UCSD-AML1 (cell line): ENCODE measurements around the gene AK5.

Experiments used
- DNase-seq: peaks from one replicate; lab custom pipeline; 2025; ENCODE audit not compliant: unreplicated experiment; lab: John Stamatoyannopoulos, UW

The AK5 gene, protein sequence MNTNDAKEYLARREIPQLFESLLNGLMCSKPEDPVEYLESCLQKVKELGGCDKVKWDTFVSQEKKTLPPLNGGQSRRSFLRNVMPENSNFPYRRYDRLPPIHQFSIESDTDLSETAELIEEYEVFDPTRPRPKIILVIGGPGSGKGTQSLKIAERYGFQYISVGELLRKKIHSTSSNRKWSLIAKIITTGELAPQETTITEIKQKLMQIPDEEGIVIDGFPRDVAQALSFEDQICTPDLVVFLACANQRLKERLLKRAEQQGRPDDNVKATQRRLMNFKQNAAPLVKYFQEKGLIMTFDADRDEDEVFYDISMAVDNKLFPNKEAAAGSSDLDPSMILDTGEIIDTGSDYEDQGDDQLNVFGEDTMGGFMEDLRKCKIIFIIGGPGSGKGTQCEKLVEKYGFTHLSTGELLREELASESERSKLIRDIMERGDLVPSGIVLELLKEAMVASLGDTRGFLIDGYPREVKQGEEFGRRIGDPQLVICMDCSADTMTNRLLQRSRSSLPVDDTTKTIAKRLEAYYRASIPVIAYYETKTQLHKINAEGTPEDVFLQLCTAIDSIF

DNA sequence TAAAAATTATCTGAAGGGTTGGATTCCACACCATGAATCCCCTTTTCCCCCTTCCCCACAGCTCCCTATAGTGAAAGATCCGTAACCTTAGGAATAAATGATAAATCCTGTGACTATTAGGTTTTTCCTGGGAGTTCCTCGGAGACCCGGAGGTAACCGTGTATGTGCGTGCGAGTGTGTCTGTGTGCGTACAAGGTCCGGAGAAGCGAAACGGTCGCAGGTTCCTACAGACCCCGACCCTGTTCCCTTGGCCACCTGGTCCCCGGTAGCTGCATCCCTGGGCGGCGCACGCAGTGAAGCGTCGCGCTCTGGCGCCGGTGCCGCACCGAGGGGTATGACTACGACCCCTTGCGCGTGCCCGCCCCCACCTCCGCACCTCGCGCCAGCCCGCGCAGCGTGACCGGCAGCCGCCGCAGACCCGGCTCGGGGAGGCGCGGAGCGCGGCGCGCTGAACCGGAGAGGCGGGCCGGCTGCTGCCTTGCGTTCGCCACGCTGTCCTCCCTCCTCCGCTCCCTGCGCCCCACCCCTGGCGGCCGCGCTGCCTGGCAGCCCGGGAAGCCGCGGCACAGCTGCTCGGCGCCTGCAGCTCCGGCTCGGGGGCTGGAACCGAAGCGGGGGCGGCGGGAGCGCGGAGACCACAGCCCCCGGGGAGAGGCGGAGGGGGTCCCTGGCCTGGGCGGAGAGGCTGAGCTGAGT, at the start of gene AK5:
Gene AK5 (plus strand): TSS at position 529 of the 696 bp plus-strand sequence. CDS start 295 bp downstream, outside the sequence.
- peak; percentile 37 for DNase-seq

DNA sequence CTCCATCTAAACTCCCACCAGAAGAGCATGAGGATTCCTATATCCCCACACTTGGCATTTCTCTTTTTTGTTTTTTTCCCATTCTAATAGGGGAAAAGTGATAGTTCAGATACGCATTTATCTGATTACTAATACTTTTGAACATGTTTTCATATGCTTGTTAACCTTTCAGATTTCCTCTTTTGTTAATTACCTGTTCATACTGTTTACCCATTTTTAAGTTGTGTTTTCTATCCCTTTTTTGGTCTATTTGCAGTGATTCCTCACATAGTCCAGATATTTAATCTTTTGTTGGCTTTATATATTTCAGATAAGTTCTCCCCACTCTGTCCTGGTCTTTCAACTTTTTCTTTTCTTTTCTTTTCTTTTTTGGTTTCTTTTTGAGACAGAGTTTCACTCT, 49.0 kb upstream of the AK5 start:
- DNase-seq: no peak

DNA sequence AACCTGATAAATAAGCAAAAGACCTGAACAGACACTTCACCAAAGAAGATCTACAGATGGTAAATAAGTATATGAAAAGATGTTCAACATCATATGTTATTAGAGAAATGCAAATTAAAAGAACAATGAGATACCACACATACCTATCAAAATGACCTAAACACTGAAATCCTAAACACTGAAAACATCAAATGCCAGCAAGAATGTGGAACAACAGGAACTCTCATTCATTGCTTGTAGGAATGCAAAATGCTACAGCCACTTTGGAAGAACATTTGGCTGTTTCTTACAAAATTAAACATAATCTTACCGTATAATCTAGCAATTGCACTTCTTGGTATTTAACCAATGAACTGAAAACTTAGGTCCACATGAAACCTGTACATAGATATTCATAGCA, 47.7 kb upstream of the AK5 start:
- DNase-seq: no peak

DNA sequence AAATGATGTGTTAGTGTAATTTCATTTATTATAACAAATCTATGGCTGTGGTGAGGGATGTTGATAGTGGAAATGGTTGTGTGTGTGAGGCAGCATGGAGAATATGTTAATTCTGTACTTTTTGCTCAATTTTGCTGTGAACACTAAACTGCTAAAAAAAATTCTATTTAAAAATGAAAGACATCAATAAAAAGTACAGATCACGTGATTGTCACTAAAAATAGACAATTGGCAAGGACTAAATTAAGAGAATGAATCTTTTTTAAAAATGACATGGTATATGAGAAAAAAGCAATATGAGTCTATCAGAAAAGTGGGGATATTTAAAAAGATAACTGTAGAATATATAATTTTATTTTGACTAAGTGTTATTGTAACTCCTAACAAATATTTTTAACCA, 46.9 kb upstream of the AK5 start:
- DNase-seq: no peak

DNA sequence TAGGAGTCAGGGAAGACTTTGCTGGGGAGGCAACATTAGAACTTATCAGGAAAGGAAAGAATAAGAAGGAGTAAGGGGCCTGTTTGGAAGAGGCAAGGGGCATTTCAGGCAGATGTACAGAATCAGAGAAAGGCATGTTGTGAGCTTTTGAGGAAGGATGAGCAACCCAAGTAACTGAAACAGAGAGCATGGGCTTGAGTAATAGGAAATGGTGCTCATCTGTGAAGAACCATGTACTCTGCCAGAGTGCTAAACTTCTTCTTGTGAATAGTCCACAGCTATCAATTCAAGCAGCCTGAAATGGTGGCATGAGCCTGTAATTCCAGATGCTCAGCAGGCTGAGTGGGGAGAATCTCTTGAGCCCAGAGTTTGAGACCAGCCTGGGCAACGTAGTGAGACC, 43.4 kb upstream of the AK5 start:
- DNase-seq: no peak

DNA sequence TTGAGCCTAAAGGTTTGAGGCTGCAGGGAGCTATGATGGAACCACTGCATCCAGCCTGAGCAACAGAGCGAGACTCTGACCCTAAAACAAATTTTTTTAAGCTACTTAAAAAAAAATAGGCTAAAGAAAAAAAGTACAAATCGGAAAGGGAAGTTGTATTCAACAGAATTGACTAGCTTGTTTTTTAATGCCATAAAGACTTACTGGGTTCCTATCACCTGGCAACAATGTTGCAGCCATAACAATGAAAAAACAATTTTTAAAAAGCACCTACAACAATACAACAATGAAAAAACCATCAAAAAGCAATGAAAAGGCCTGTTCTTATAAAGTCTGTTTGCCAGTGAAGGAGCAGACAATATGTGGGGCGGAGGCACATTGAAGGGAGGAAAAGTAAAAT, 42.5 kb upstream of the AK5 start:
- DNase-seq: no peak

DNA sequence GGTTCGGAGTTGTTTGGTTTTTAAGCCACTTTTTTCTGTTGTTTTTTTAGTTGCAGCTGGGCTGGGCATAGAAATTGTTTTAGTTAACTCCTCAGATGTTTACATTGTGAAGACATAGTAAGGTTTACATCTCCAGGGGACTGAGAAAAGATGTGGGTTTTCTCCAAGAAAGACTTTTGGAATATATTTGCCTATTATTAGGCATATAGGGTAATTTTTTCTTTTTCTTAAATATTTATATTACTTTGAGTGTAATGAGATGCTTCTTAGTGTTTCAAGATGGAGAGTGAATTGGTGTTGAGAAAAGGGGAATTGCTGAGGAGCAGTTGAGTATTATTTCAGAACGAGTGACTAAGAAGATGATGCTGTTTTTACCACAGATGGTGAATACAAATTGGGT, 36.0 kb upstream of the AK5 start:
- DNase-seq: no peak

DNA sequence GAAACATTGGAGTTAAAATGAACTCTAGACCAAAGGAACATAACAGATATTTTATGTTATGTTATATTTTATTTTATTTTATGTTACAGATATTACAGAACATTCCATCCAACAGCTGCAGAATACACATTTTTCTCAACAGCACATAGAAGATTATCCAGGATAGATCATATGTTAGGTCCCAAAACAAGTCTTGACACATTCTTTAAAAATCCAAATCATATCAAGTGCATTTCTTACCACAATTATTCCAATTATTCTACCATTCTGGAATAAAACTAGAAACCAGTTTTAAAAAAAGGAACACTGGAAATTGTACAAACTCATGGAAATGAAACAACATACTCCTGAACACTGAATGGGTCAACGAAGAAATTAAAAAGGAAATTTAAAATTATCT, 31.7 kb upstream of the AK5 start:
- no peak for DNase-seq

DNA sequence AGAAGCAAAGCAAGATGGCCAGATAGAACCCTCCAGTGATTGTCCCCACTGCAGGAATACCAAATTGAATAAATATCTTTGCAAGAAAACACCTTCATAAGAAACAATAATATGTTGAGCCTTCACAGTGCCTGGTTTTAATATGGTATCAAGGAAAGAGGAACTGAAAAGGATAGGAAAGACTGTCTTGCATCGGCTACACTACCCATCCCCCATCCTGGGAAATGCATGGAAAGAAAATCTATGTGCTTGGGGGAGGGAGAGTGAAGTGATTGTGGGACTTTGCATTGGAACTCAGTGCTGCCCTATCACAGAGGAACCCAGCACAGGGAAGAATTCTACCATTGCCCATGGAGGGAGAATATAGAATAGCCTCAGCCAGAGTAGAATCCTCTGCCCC, 28.6 kb upstream of the AK5 start:
- DNase-seq: no peak

DNA sequence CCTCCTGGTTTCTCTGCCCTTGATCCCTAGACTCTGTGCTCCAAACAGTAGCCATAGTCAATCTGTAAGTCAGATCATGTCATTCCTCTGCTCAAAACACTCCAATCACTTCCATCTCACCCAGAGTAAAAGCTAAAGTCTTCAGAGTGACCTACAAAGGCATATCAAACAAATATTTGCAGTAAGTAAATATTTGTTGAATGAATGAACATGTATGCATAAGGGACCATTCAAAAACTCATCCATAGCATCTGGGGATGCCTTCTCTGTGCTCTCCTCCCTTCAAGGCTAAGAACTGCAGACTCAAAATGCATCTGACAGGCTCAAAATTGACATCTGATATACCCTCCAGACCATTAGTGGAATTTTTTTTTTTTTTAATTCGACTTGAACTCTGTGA, 18.1 kb upstream of the AK5 start:
- DNase-seq: no peak

DNA sequence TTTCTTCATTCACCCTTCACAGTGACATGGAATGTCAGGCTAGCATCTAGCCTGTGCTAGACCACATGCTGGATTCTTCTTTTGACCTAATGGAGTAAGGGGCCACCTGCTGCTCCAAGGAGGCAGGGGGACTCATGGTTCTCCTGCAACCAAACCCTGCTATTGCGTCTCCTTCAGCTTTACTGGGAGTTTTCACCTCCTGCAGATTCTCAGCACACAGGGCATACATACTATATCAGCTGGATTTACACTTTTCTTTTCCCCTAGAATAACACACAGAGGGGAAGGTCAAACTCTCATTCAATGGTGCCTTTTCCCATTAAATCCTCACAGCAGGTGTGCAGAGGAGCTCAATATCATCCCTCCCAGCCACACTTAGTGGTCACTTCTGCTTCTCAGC, 16.6 kb upstream of the AK5 start:
- no peak for DNase-seq

DNA sequence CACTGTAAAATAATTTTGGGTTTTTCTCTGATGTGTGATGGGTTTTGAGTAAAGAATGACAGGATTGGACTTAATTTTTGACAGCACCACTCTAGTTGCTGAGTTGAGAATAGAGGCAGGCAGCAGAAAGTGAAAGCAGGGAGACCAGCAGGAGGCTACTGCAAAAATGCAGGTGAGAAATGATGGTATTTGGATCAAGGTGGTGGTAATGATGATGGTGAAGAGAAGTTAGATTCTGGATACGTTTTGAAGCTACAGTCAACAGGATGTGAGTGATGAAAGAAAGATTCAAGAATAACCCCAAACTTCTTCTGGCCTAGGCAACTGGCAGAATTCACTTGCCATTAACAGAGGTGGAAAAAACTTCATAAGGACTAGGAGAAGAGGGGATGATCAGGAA, 14.8 kb upstream of the AK5 start:
- DNase-seq: no peak

DNA sequence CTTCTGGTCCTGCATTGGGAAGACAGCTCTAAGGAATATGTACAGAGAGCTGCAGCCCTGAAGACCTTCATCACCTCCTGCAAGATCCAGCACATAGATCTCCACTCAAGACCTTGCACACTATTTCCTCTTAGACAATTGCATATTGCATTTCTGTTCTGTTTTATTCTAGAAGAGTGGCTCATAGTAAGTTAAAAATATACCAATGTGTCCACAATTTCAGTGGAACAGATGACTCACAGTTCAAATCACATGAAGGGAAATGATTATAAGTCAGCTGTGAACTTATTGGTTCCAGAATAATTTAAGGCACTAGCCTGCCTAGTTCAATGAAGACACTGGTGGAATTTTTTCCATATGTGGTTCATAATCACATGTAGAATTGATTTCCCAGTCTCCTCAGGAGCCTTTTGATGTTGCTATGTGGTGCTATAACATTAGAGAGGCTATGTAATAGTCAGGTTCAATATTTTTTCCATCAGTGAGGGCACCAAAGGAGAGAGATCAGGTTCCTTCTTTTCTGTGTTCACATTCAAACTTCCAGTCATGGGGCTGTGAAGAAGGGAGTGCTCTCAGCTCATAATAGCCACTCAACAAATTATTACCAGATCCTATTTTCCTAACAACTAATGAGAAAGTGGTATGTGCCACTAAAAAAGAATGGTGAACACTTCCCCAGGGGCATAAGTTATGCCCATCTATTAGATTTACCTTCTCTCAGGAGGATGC, 9.8 kb upstream of the AK5 start:
- no peak for DNase-seq

DNA sequence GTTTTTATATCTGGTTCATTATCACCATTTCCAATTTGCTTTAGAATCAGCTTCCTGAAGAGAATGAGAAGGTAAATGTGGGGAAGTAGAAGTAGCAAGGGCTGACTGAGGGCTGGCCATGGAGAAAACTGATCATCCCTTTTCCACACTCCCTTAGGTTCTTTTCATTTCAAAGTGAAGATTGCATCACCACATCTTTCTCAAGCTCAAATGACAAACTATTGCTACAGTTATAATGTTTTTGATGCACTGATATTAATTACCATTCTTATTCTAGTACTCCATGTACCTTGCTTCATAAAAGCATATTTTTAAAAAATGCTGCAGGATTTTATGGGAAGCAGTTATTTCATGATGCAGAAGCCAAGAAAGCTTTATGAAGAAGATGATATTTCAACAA, 7.9 kb upstream of the AK5 start:
- DNase-seq: no peak

DNA sequence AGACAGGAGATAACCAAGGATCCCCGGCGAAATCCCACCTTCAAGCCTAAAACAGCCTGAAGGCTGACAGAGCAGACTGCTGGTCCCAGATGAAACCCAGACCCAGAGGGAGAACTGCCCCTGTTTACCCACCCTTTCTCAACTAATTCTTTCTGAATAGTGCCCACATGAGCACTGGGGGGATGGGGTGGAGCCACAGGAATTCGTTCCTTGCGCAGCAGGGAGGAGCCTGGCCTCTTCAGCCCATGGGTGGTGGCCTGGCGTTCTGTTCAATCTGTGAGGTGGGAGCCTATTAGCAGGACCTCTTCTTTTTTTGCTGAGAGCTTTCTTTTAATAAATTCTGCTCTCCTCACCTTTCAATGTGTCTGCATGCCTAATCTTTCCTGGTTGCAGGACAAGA, 6.6 kb upstream of the AK5 start:
- no peak for DNase-seq

DNA sequence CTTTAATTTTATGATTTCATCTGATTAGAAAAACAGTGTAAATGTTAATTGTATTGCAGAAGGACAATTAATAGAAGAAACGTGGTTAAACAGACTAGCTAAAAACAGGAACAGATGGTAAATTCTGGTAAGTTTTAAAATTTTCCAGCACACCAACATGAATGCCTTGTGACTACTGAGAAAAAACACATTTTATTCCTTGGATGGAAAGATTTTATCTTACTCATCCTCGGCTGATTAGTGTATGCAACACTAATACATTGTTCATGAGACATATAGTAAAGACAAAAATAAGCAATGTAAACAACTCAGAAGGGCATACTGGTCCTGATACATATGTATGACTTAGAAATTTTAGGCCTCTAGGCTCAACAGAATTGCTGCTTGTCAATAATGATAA, 4.9 kb upstream of the AK5 start:
- DNase-seq: no peak

DNA sequence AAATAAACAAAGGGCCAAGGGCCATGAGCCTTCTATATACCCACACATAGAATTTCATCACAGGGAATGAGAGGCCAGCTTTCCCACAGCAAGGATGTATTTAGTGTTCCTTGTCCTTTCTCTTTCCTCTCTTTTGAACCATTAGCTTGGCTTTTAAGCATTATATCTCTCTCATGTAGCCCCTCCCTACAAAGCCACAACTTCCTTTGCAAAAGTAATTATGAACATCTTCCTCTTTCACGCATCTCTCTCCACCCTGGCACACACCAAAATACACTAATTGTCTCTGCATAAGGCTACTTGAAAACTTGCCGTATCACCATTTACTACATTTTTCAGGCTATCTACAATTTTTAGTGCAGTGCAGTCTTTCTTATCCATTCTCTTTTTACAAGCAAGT, 1.9 kb upstream of the AK5 start:
- no peak for DNase-seq

DNA sequence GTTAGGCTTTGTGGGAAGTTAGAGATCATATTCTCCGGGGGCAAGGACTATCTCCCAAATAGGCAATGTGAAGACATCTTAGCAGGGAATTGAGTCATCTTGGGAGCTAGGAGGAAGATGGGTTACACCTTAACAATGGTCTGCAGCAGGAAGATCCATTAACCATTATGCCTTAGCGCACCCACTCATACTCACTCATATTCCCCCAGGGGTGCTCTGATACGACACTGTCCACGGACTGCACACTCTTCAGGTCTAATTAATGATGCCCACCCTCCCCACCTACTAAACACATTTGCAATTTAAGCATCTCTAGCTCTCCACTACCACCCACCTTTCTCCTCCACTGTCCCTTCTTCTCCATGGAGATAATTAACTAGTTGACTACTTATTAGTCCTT, 857 bp upstream of the AK5 start:
- DNase-seq: no peak

DNA sequence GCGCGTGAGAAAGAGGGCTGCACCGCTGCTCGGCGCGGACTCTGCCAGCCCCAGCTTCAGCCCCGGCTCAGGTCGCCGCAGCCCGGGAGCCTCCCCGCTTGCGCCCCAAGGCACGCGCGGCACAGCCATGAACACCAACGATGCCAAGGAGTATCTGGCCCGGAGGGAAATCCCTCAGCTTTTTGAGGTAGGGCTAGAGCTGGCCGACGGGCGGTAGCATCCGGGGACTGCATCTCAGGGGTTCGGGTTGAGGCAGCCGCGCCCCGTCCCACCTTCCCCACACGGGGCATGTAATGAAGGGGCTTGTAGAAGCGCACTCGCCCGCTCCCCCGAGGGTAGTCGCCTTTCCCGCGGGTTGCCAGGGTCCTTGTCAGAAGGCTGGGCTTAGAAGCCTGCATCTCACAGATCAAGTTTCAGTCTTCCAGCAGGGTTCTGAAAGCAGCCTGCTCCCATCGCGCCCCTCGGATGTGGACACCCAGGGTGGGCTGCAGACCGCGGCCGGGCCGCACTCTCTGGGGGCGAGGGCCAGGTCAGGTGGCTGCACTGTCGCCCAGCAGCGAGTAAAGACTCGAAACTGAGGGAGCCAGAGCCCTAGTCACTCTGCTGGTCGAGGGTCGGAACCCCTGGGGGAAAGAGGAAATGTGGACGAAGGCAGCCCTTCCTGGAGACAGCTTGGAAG, 507 bp downstream of the AK5 start:
- peak; percentile 37 for DNase-seq

DNA sequence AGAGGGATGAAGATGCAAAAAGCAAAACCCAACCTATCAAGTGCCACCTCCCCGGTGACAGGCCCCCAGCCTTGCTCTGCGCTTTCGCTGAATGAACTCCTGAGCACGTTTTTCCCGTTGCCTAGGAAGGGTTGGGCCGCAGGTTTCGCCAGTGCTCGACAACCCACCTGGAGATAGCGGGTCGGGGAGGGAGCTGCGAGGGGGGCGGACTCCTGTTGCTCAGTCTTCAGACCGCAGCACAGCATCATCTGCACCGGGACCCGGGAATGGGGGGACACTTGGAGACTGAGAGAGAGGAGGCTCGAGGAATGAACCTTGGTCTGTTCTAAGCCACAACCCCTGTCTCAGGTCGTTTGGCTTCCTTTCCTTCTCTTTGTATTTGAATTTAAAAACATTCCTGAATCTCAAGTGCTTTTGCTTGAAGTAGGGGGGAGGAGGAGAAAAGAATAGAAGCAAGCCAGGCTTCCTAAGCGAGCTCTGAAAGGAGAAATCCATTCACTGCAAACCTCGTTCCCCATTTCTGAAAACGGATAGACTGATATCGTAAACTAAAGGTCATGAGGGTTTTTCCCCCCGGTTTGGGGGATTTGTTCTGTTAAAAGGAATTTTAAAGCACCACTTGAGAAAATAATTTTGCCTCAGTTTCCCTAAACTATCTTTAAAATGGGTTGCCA, 1.2 kb downstream of the AK5 start:
- no peak for DNase-seq
